Lower leg skin (tissue), 4 donors: ENCODE data around the gene NFIB. TPM values are rescaled to one million over a fixed set of nuclear protein-coding genes. Genes with fewer than 3 reads are reported as not detected.
A peak's percentile ranks its signal among the peaks of the same experiment; 100 is the strongest.

ENCODE experiments used
- DNase-seq, 2 donors: peaks; one replicate each; pipeline ENCODE4 v3.0.0-alpha.2; 2019; ENCODE audit warnings: low spot score in 2 of 2
- H3K4me3 ChIP-seq: fragments of 200-600 bp; sonication (generic); 2 replicates; pipeline ENCODE4 v1.5.1; 2017; ENCODE audit warnings: mild to moderate bottlenecking, low read depth; ENCODE audit not compliant: poor library complexity, severe bottlenecking
- CTCF ChIP-seq, 3 donors: fragments of 450-650 bp; IDR thresholded peaks; one replicate each; pipeline ENCODE4 v1.5.1; 2016; ENCODE audit warnings: antibody characterized with exemption in 3 of 3, mild to moderate bottlenecking in 3 of 3, moderate library complexity in 2 of 3
- POLR2A ChIP-seq, 2 donors: fragments of 450-650 bp; IDR thresholded peaks; one replicate each; pipeline ENCODE4 v1.6.1; 2016 to 2017; ENCODE audit warnings: antibody characterized with exemption in 2 of 2, mild to moderate bottlenecking in 1 of 2, moderate library complexity in 1 of 2
- WGBS, 2 donors: methylation state at CpG; one replicate each; pipeline ENCODE4 v1.1.5; 2018; 5-methylcytosine and 5-hydroxymethylcytosine counted together
- intact Hi-C: fragments of 100-400 bp; cut with DNase I; formaldehyde crosslinking; loops from one replicate; pipeline ENCODE4 v1.15.0; 2023; ENCODE audit warnings: low total_unique reads
- total RNA-seq, 4 donors: library from RNA; depleted of rRNA; stranded (reverse); fragments of >200 nt; gene quantifications; one replicate each; pipeline ENCODE4 v1.1.0, GENCODE V29; 2016

The NFIB gene
- 100 to 1,000 TPM in 1 of 4 donors, 10 to 100 TPM in 3; 68.2 to 145 (median 78.6) TPM for total RNA-seq

GRCh38 chr9:14313951-14314423, at the start of gene NFIB:
Gene NFIB, minus strand, starts transcription at chr9:14314141. Its CDS starts 630 bp downstream, at chr9:14313511.
- intact Hi-C loops = no loop called here
- peak in 1 of 2 donors; percentile 91 for DNase-seq
- WGBS, 2 donors = 0 to 1% methylated on average over 18 to 51 of the region's 63 CpGs
- TF ChIP-seq CTCF (IDR thresholded peaks at IDR 0.05) (no peak), POLR2A (IDR thresholded peaks at IDR 0.05) (no peak)
- H3K4me3 ChIP-seq = peak within 1 kb of the TSS; percentile 78

DNA sequence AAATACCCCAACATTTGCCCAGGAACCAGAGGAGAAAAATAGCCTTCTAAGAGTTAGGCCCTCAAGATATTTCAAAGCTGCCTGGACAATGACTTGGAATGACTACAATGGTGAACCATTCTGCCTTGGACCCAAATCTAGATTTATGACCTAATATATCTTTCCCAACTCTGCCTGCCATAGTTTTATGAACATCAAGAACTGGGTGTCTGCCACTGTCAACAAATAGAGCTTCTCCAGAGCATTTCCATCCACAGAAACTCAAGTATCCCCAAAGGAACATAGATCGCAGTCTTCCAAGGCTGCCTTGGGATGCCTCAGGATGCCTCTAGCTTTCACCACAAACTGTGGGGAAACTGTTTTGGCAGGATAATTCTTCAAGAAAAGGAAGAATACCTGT, 48.2 kb upstream of the NFIB start:
- 50 to 76% methylated on average over 1 of the region's 1 CpG for WGBS, 2 donors
- intact Hi-C loops = no loop called here
- no peak for DNase-seq
- no peak overlapping the region for H3K4me3 ChIP-seq
- TF ChIP-seq POLR2A (IDR thresholded peaks at IDR 0.05) = no peak
- TF ChIP-seq CTCF (IDR thresholded peaks at IDR 0.05) = no peak

- TF ChIP-seq CTCF (IDR thresholded peaks at IDR 0.05) = no peak
- no peak for TF ChIP-seq POLR2A (IDR thresholded peaks at IDR 0.05)
- no peak for DNase-seq
- H3K4me3 ChIP-seq = no peak overlapping the region
- intact Hi-C loops = no loop called here
Observed at GRCh38 chr9:14361074-14361473, 47.1 kb upstream of the NFIB start.

DNA sequence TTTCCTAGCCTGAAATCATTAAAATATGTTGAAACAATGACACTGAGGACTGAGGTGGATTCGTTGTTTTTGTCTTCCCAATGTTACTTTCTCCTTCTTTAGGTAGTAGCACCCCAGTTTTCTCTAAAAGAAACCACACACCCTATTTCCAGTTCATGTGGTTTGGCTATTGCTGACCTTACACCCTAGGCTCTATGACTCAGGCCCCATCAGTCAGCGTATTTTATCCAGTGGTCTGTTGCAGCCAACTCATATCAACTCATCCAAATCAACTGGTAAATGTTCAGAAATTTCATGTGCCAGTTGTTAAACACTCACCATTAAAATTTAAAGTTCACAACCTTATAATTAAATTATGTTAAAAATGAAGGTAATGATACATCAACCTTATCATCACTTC, 44.6 kb upstream of the NFIB start:
- TF ChIP-seq CTCF (IDR thresholded peaks at IDR 0.05) (no peak), POLR2A (IDR thresholded peaks at IDR 0.05) (no peak)
- H3K4me3 ChIP-seq = no peak overlapping the region
- no peak for DNase-seq
- WGBS, 2 donors = 75 to 78% methylated on average over 2 of the region's 2 CpGs
- intact Hi-C loops = loop anchor here (10.0 kb wide), 1 partner anchor 1324 kb away; no protein-coding TSS in a partner anchor

- no peak for DNase-seq
- TF ChIP-seq CTCF (IDR thresholded peaks at IDR 0.05) (no peak), POLR2A (IDR thresholded peaks at IDR 0.05) (no peak)
- no peak overlapping the region for H3K4me3 ChIP-seq
- 74 to 83% methylated on average over 7 of the region's 7 CpGs for WGBS, 2 donors
- intact Hi-C loops = loop anchor here (10.0 kb wide), 1 partner anchor 1322 kb away; no protein-coding TSS in a partner anchor
Observed at GRCh38 chr9:14356351-14357265, 42.7 kb upstream of the NFIB start.
